SK-N-SH treated with all-trans-retinoic acid at 6 μM for 48 hours (cell line): Measurements from ENCODE around the gene TNFRSF8.

Experiments
- BACH2 ChIP-seq: fragments of 250-450 bp; sonication (Bioruptor Pico); IDR thresholded peaks from 2 replicates; pipeline ENCODE4 v1.9.0; 2021; ENCODE audit warnings: mild to moderate bottlenecking, borderline replicate concordance
- ESRRG ChIP-seq: fragments of 250-450 bp; sonication (Bioruptor Pico); IDR thresholded peaks from 2 replicates; pipeline ENCODE4 v1.6.1; 2021; ENCODE audit warnings: mild to moderate bottlenecking
- OSR1 ChIP-seq: fragments of 250-450 bp; sonication (Bioruptor Pico); IDR thresholded peaks from 2 replicates; pipeline ENCODE4 v1.8.0; 2022; ENCODE audit warnings: moderate library complexity, mild to moderate bottlenecking, inconsistent platforms
- SNAI2 ChIP-seq: fragments of 250-450 bp; sonication (Bioruptor Pico); IDR thresholded peaks from 2 replicates; pipeline ENCODE4 v1.5.0; 2020; ENCODE audit warnings: mild to moderate bottlenecking, moderate library complexity
- TCF4 ChIP-seq: fragments of 250-450 bp; sonication (Bioruptor Pico); IDR thresholded peaks from 2 replicates; pipeline ENCODE4 v1.8.0; 2021; ENCODE audit warnings: mild to moderate bottlenecking, moderate library complexity, borderline replicate concordance
- ZC3H10 ChIP-seq: fragments of 250-450 bp; sonication (Bioruptor Pico); IDR thresholded peaks from 2 replicates; pipeline ENCODE4 v1.5.1; 2021; ENCODE audit warnings: mild to moderate bottlenecking, moderate library complexity
- ZNF565 ChIP-seq: fragments of 450-650 bp; formaldehyde crosslinking; conservative IDR thresholded peaks from 2 replicates; pipeline ENCODE4 v1.5.0; 2020; ENCODE audit warnings: low read depth, mild to moderate bottlenecking, moderate library complexity
- ZNF70 ChIP-seq: fragments of 450-650 bp; formaldehyde crosslinking; IDR thresholded peaks from 2 replicates; pipeline ENCODE4 v1.5.0; 2020; ENCODE audit warnings: mild to moderate bottlenecking, moderate library complexity
- TF ChIP-seq, protein P1 (sequence below): fragments of 250-450 bp; sonication (Bioruptor Pico); IDR thresholded peaks from 2 replicates; pipeline ENCODE4 v1.8.0; 2020; ENCODE audit warnings: mild to moderate bottlenecking, moderate library complexity, borderline replicate concordance
- TF ChIP-seq, protein P2 (sequence below): fragments of 250-450 bp; sonication (Bioruptor Pico); IDR thresholded peaks from 2 replicates; pipeline ENCODE4 v1.5.1; 2020; ENCODE audit warnings: low read depth, mild to moderate bottlenecking, moderate library complexity
- TF ChIP-seq, protein P3 (sequence below): fragments of 250-450 bp; sonication (Bioruptor Pico); IDR thresholded peaks from 2 replicates; pipeline ENCODE4 v1.5.0; 2020; ENCODE audit warnings: mild to moderate bottlenecking, moderate library complexity

DNA sequence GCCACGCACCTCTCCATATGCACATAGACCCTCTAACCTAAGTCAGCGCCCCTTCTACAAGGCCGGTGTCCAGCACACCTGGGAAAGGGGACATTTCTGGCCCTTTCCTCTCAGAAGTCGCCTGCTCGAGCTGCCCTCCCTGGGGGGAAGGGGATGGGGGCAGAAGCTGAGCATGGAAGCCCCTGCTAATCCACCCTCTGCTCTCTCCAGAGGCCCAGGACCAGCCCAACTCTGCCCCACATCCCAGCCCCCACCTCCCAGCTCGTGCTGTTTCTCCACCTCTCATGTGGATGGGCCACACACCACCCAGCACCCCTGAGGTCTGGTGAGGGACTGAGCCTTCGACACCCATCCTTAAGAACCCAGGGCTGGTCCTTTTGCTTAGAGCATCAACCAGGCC, 118.5 kb downstream of the TNFRSF8 start:
- TF ChIP-seq BACH2 (CRISPR knock-in tag) (no peak), ESRRG (no peak), ZNF70 (CRISPR knock-in tag) (no peak), TCF4 (CRISPR knock-in tag) (no peak), SNAI2 (CRISPR knock-in tag) (no peak), OSR1 (CRISPR knock-in tag) (no peak), ZNF565 (CRISPR knock-in tag) (no peak), ZC3H10 (CRISPR knock-in tag) (no peak)
- TF ChIP-seq, protein P1, sequence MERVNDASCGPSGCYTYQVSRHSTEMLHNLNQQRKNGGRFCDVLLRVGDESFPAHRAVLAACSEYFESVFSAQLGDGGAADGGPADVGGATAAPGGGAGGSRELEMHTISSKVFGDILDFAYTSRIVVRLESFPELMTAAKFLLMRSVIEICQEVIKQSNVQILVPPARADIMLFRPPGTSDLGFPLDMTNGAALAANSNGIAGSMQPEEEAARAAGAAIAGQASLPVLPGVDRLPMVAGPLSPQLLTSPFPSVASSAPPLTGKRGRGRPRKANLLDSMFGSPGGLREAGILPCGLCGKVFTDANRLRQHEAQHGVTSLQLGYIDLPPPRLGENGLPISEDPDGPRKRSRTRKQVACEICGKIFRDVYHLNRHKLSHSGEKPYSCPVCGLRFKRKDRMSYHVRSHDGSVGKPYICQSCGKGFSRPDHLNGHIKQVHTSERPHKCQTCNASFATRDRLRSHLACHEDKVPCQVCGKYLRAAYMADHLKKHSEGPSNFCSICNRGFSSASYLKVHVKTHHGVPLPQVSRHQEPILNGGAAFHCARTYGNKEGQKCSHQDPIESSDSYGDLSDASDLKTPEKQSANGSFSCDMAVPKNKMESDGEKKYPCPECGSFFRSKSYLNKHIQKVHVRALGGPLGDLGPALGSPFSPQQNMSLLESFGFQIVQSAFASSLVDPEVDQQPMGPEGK (CRISPR knock-in tag): no peak
- TF ChIP-seq, protein P2, sequence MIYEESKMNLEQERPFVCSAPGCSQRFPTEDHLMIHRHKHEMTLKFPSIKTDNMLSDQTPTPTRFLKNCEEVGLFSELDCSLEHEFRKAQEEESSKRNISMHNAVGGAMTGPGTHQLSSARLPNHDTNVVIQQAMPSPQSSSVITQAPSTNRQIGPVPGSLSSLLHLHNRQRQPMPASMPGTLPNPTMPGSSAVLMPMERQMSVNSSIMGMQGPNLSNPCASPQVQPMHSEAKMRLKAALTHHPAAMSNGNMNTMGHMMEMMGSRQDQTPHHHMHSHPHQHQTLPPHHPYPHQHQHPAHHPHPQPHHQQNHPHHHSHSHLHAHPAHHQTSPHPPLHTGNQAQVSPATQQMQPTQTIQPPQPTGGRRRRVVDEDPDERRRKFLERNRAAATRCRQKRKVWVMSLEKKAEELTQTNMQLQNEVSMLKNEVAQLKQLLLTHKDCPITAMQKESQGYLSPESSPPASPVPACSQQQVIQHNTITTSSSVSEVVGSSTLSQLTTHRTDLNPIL: no peak
- TF ChIP-seq, protein P3, sequence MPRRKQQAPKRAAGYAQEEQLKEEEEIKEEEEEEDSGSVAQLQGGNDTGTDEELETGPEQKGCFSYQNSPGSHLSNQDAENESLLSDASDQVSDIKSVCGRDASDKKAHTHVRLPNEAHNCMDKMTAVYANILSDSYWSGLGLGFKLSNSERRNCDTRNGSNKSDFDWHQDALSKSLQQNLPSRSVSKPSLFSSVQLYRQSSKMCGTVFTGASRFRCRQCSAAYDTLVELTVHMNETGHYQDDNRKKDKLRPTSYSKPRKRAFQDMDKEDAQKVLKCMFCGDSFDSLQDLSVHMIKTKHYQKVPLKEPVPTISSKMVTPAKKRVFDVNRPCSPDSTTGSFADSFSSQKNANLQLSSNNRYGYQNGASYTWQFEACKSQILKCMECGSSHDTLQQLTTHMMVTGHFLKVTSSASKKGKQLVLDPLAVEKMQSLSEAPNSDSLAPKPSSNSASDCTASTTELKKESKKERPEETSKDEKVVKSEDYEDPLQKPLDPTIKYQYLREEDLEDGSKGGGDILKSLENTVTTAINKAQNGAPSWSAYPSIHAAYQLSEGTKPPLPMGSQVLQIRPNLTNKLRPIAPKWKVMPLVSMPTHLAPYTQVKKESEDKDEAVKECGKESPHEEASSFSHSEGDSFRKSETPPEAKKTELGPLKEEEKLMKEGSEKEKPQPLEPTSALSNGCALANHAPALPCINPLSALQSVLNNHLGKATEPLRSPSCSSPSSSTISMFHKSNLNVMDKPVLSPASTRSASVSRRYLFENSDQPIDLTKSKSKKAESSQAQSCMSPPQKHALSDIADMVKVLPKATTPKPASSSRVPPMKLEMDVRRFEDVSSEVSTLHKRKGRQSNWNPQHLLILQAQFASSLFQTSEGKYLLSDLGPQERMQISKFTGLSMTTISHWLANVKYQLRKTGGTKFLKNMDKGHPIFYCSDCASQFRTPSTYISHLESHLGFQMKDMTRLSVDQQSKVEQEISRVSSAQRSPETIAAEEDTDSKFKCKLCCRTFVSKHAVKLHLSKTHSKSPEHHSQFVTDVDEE (CRISPR knock-in tag): no peak
